Measurements from ENCODE around the gene CRISP2. TPM values are rescaled to one million over a fixed set of nuclear protein-coding genes. Genes with fewer than 3 reads are reported as not detected.
"Not testable (repeated sequence)": the region's sequence is repeated elsewhere in the genome, so short reads cannot be mapped to it uniquely, and the experiment has no call there.

CRISP2 gene
- total and polyA plus RNA-seq, 4 donors: 0.28 TPM; not detected in 3

GRCh38 chr6:49664817-49665216 lies 48.5 kb downstream of the CRISP2 start:
- H3K27me3 ChIP-seq (ENCODE audit: control insufficient read depth in 4 of 4, insufficient read depth in 4 of 4, low read length in 3 of 4): no peaks in the 10 kb centered on the region
- H3K9ac ChIP-seq (ENCODE audit: low read depth in 1 of 2, low read length in 2 of 2): no peak overlapping the region
- WGBS: 72% methylated on average over 3 of the region's 3 CpGs
- no peak for DNase-seq (ENCODE audit: low spot score)
- H3K4me1 ChIP-seq (ENCODE audit: control insufficient read depth in 4 of 4, insufficient read depth in 4 of 4, low read length in 3 of 4): no peaks in the 10 kb centered on the region
- no peak overlapping the region for H3K27ac ChIP-seq (ENCODE audit: low read depth in 1 of 2, low read length in 2 of 2)
- no peak overlapping the region for H3K4me3 ChIP-seq (ENCODE audit: low read depth in 1 of 3, low read length in 3 of 3)
- H3K36me3 ChIP-seq (ENCODE audit: control insufficient read depth in 4 of 4, insufficient read depth in 3 of 4, low read depth in 1 of 4, low read length in 3 of 4): no peaks in the 10 kb centered on the region
- no peaks in the 10 kb centered on the region for H3K9me3 ChIP-seq (ENCODE audit: control insufficient read depth in 4 of 4, low read length in 3 of 4)
- no peak for TF ChIP-seq MAX (IDR thresholded peaks at IDR 0.05)

GRCh38 chr6:49664054-49664453 lies 49.3 kb downstream of the CRISP2 start:
- H3K36me3 ChIP-seq (ENCODE audit: control insufficient read depth in 4 of 4, insufficient read depth in 3 of 4, low read depth in 1 of 4, low read length in 3 of 4); H3K9ac ChIP-seq (ENCODE audit: low read depth in 1 of 2, low read length in 2 of 2); H3K27ac ChIP-seq (ENCODE audit: low read depth in 1 of 2, low read length in 2 of 2); H3K4me1 ChIP-seq (ENCODE audit: control insufficient read depth in 4 of 4, insufficient read depth in 4 of 4, low read length in 3 of 4); DNase-seq (ENCODE audit: low spot score); H3K4me3 ChIP-seq (ENCODE audit: low read depth in 1 of 3, low read length in 3 of 3); H3K9me3 ChIP-seq (ENCODE audit: control insufficient read depth in 4 of 4, low read length in 3 of 4); H3K27me3 ChIP-seq (ENCODE audit: control insufficient read depth in 4 of 4, insufficient read depth in 4 of 4, low read length in 3 of 4): not testable (repeated sequence)
- 90% methylated on average over 1 of the region's 1 CpG for WGBS

- 53% methylated on average over 1 of the region's 1 CpG for WGBS
- Histone ChIP-seq H3K36me3 (ENCODE audit: control insufficient read depth in 4 of 4, insufficient read depth in 3 of 4, low read depth in 1 of 4, low read length in 3 of 4) (no peaks in the 10 kb centered on the region), H3K9me3 (ENCODE audit: control insufficient read depth in 4 of 4, low read length in 3 of 4) (no peaks in the 10 kb centered on the region), H3K9ac (ENCODE audit: low read depth in 1 of 2, low read length in 2 of 2) (no peak overlapping the region), H3K4me1 (ENCODE audit: control insufficient read depth in 4 of 4, insufficient read depth in 4 of 4, low read length in 3 of 4) (no peaks in the 10 kb centered on the region), H3K27ac (ENCODE audit: low read depth in 1 of 2, low read length in 2 of 2) (no peak overlapping the region), H3K27me3 (ENCODE audit: control insufficient read depth in 4 of 4, insufficient read depth in 4 of 4, low read length in 3 of 4) (no peaks in the 10 kb centered on the region), H3K4me3 (ENCODE audit: low read depth in 1 of 3, low read length in 3 of 3) (no peak overlapping the region)
- TF ChIP-seq TAF1 (conservative IDR thresholded peaks at IDR 0.05) (no peak), ZBTB33 (IDR thresholded peaks at IDR 0.05) (no peak), EGR1 (IDR thresholded peaks at IDR 0.05; ENCODE audit: low read depth in 2 of 2) (no peak), RAD21 (IDR thresholded peaks at IDR 0.05) (no peak), REST (IDR thresholded peaks at IDR 0.05) (no peak), YY1 (IDR thresholded peaks at IDR 0.05) (no peak), RXRA (IDR thresholded peaks at IDR 0.05) (no peak), HNF4A (conservative IDR thresholded peaks at IDR 0.05) (no peak)
- DNase-seq (ENCODE audit: low spot score): no peak
Measured at GRCh38 chr6:49662892-49663261, 50.5 kb downstream of the CRISP2 start.
